Heart right ventricle (tissue), 16 donors: Measurements from ENCODE around the gene YARS2. TPM values are rescaled to one million over a fixed set of nuclear protein-coding genes. Genes with fewer than 3 reads are reported as not detected.

Experiments used
- ATAC-seq, 8 donors: fragments of 200-7000 bp; cut with Tn5 transposase; one replicate each; pipeline ENCODE4 v1.9.1; 2020; ENCODE audit warnings: mild to moderate bottlenecking in 8 of 8, moderate library complexity in 8 of 8, moderate number of reproducible peaks in 1 of 8
- DNase-seq, 2 donors: peaks; one replicate each; pipeline ENCODE4 v3.0.0-alpha.2; 2020
- H3K27ac ChIP-seq, 10 donors: fragments of 200-600 bp; sonication (generic) in 2 of 10; one replicate each; pipeline versions ENCODE4 v1.5.0 to v1.8.0; 2020 to 2022; ENCODE audit warnings: mild to moderate bottlenecking in 3 of 10
- H3K27me3 ChIP-seq, 7 donors: fragments of 200-600 bp; one replicate each; pipeline ENCODE4 v1.8.0; 2021 to 2022; ENCODE audit warnings: mild to moderate bottlenecking in 2 of 7
- H3K36me3 ChIP-seq, 9 donors: fragments of 200-600 bp; sonication (generic) in 1 of 9; one replicate each; pipeline versions ENCODE4 v1.5.0 to v1.8.0; 2020 to 2022; ENCODE audit warnings: mild to moderate bottlenecking in 2 of 9
- H3K4me1 ChIP-seq, 9 donors: fragments of 200-600 bp; sonication (generic) in 1 of 9; one replicate each; pipeline versions ENCODE4 v1.5.0 to v1.8.0; 2020 to 2022; ENCODE audit warnings: mild to moderate bottlenecking in 4 of 9
- H3K4me3 ChIP-seq, 10 donors: fragments of 200-600 bp; sonication (generic) in 2 of 10; one replicate each; pipeline versions ENCODE4 v1.5.0 to v1.8.0; 2020 to 2022; ENCODE audit warnings: mild to moderate bottlenecking in 7 of 10, moderate library complexity in 2 of 10
- H3K9me3 ChIP-seq, 11 donors: fragments of 200-600 bp in 10 of 11; sonication (generic) in 2 of 11; one replicate each; pipeline versions ENCODE4 v1.5.0 to v1.8.0; 2013 to 2022; ENCODE audit warnings: mild to moderate bottlenecking in 2 of 11, control low read depth in 1 of 11, moderate library complexity in 1 of 11
- CTCF ChIP-seq, 9 donors: fragments of 200-600 bp; sonication (generic) in 2 of 9; IDR thresholded peaks; one replicate each; pipeline versions ENCODE4 v1.5.0 to v1.8.0; 2021 to 2022; ENCODE audit warnings: antibody characterized with exemption in 9 of 9, mild to moderate bottlenecking in 5 of 9, moderate library complexity in 1 of 9
- WGBS, 2 donors: extraction: QIAGEN DNeasy Blood & Tissue Kit; methylation state at CpG; one replicate each; pipeline ENCODE4 v1.1.7; 2013; ENCODE audit warnings: inconsistent platforms in 1 of 2; 5-methylcytosine and 5-hydroxymethylcytosine counted together
- intact Hi-C, 10 donors: fragments of 100-400 bp; cut with DNase I; formaldehyde crosslinking; loops; one replicate each; pipeline versions ENCODE4 v1.11.1 to v1.14.2; 2022
- long read RNA-seq, 3 donors: library from polyadenylated mRNA; unstranded; transcript quantifications; one replicate each; pipeline ENCODE4 v2.0.0, GENCODE V29; 2020 to 2021
- polyA plus RNA-seq, 2 donors: library from polyadenylated mRNA; stranded (reverse); fragments of 200-250 nt; gene quantifications; one replicate each; pipeline ENCODE4 v1.2.3, GENCODE V29; 2013
- total RNA-seq, 10 donors: library from RNA; stranded (reverse); fragmentation: NEBNext Ultra II Directional in 3 of 10; extraction: Animal tissue kit (Norgen Biotek cat#: 25700) in 3 of 10; gene quantifications; one replicate each; pipeline versions ENCODE4 v1.2.1 to v1.2.4, GENCODE V29; 2021 to 2023
- donor health status: Arrhythmogenic right ventricular cardiomyopathy.
- donor health status: ischemic (EF 13 %, LVEDD 7.1; RV severe dilation, severe dysfunction).
- donor health status: healthy with polysubstance abuse.
- donor health status: DM: no; HTN: yes; CAD: no.
- donor health status: DM: no; HTN: no; CAD: no.
- donor health status: ischemic (EF 25% LVEDD 6.9; RV normal size, moderate dysfunction).
- donor health status: ischemic (EF 25% LVEDD 5.7; RV mildly dilated, moderate dysfunction).
- donor health status: healthy.
- donor health status: DM: yes; HTN: yes; CAD: no.
- donor health status: Ischemic cardiomyopathy.
- donor health status: ischemic (EF 35%, LVEDD 5.7; RV mildly dilated, moderate dysfunction).
- donor health status: nonischemic (EF 11% LVEDD 7.7; RV severe dilation, severe dysfunction).
- donor health status: DM: yes; HTN: yes; CAD: no.
- donor health status: PGD.
- donor health status: ischemic (EF 29% LVEDD 5.4; RV normal size, mild dysfunction).
- donor health status: nonischemic (EF 23%, LVEDD 6.1; RV moderate dilation, normal function).

YARS2 gene
- total RNA-seq = 10 to 100 TPM; 10.6 to 16.9 (median 12.7) TPM
- polyA plus RNA-seq = 10 to 100 TPM in 1 of 2 donors, 1 to 10 TPM in 1; 8.4 to 15.6 TPM
- long read RNA-seq, donor 1, transcript YARS2-201 (5 exons, 2,122 nt) = major isoform, 7 of 14 reads
- long read RNA-seq, donor 1, partial matches to known transcripts = 2 of 14 reads
- long read RNA-seq, donor 1, other reads (novel, unspliced or antisense) = 5 of 14 reads
- long read RNA-seq, donor 2, transcript YARS2-201 (5 exons, 2,122 nt) = major isoform, 15 of 16 reads
- long read RNA-seq, donor 2, partial matches to known transcripts = 0 of 16 reads
- long read RNA-seq, donor 2, other reads (novel, unspliced or antisense) = 1 of 16 reads
- long read RNA-seq, donor 3, transcript YARS2-201 (5 exons, 2,122 nt) = major isoform, 32 of 40 reads
- long read RNA-seq, donor 3, partial matches to known transcripts = 1 of 40 reads
- long read RNA-seq, donor 3, other reads (novel, unspliced or antisense) = 7 of 40 reads

- DNase-seq = peak; percentile 89 to 97
- no peaks in the 10 kb centered on the region for H3K27me3 ChIP-seq
- WGBS, 2 donors = 0 to 1% methylated on average over 39 of the region's 39 CpGs
- no peaks in the 10 kb centered on the region for H3K9me3 ChIP-seq
- peak within 1 kb of the TSS; percentile 57 to 95 (median 87) for H3K27ac ChIP-seq
- H3K4me1 ChIP-seq = peaks cover 0 to 32% (median 20%) of the 10 kb centered on the region in 9 donors
- H3K4me3 ChIP-seq = peak within 1 kb of the TSS; percentile 54 to 97 (median 85)
- H3K36me3 ChIP-seq = peaks cover 0 to 34% (median 17%) of the 10 kb centered on the region in 9 donors
- peak; percentile 99 to 100 (median 99) for ATAC-seq
- TF ChIP-seq CTCF (IDR thresholded peaks at IDR 0.05) = peak; percentile 53 to 87 (median 79)
- intact Hi-C loops = loop anchor here in 9 of 10 donors (1.0 to 10.0 kb wide), 14 partner anchors 77 to 1459 kb away; partner anchors contain the start of genes ALG10 (in 6 of the 9) and DNM1L (in 1 of the 9)
Measured at GRCh38 chr12:32755654-32756475, at the start of gene YARS2. Gene YARS2 (minus strand): TSS chr12:32755897. CDS start chr12:32755874, 23 bp downstream.

- Histone ChIP-seq H3K27ac (no peak overlapping the region), H3K4me1 (peaks cover 0 to 14% (median 1%) of the 10 kb centered on the region in 9 donors), H3K27me3 (no peaks in the 10 kb centered on the region), H3K4me3 (no peak overlapping the region), H3K9me3 (peaks cover 0 to 5% (median 0%) of the 10 kb centered on the region in 11 donors), H3K36me3 (peaks cover 0 to 30% (median 9%) of the 10 kb centered on the region in 9 donors)
- DNase-seq = no peak
- ATAC-seq = peak in 1 of 8 donors; percentile 45
- intact Hi-C loops = loop anchor here in 2 of 10 donors (5.0 to 10.0 kb wide), 2 partner anchors 48 to 90 kb away; partner anchors contain the start of gene PKP2 (in 1 of the 2)
- TF ChIP-seq CTCF (IDR thresholded peaks at IDR 0.05) = no peak
- 50 to 56% methylated on average over 3 of the region's 3 CpGs for WGBS, 2 donors
Measured at GRCh38 chr12:32804301-32804700, 48.6 kb upstream of the YARS2 start.

- Histone ChIP-seq H3K9me3 (no peaks in the 10 kb centered on the region), H3K4me1 (peaks cover 0 to 4% (median 0%) of the 10 kb centered on the region in 9 donors), H3K27me3 (no peaks in the 10 kb centered on the region), H3K4me3 (no peak overlapping the region), H3K36me3 (peaks cover 0 to 29% (median 3%) of the 10 kb centered on the region in 9 donors), H3K27ac (peak overlapping the region in 5 of 10 donors; percentile 5 to 68 (median 40))
- intact Hi-C loops = loop anchor here in 2 of 10 donors (5.0 to 10.0 kb wide), 2 partner anchors 51 to 93 kb away; partner anchors contain the start of gene PKP2 (in 1 of the 2)
- no peak for TF ChIP-seq CTCF (IDR thresholded peaks at IDR 0.05)
- no peak for DNase-seq
- 69 to 72% methylated on average over 5 of the region's 5 CpGs for WGBS, 2 donors
- ATAC-seq = peak in 2 of 8 donors; percentile 53 to 62
Measured at GRCh38 chr12:32801269-32801980, 45.7 kb upstream of the YARS2 start.
